Hematopoietic multipotent progenitor cell treated with erythropoietin and hydrocortisone succinate and interleukin-3 and kit ligand, for 8 days (in vitro differentiated cells): ENCODE data around the gene ESF1.

Experiments
- DNase-seq: peaks from one replicate; pipeline ENCODE4 v3.0.0-alpha.2; 2015

The ESF1 gene

DNA sequence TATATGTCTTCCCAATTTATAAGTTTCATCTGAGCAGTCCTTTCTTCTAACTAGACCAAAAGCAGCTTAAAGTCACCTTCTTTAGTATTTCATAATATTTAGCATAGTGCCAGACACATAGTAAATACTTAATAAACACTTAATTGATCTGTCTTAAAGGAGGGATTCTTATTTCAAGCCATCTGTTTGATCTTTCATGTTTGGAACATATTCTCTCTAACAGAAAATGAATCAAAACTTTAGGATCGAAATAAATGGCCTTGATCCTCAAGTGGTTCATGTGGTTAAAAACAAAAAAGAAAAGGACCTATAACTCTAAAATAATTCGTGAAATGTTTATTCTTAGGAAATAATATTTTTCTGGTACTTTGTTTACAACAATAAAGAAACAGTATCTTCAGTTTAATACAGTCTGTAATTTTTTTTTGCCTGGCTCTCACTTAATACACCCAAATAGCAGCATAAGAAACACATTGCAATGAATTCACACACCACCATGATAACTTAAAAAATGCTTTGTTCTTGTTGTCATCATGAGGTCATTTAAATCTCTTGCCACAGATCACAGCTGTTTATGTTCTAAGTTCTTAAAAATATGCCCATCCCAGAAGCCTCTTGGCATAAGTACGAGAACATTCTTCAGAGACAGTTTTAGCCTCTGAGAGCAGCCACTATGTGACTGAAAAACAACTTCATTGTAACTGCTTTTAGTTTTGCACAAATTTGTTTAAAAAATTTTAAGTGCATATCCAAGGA is 48.1 kb downstream of the ESF1 start:
- DNase-seq, result no peak

DNA sequence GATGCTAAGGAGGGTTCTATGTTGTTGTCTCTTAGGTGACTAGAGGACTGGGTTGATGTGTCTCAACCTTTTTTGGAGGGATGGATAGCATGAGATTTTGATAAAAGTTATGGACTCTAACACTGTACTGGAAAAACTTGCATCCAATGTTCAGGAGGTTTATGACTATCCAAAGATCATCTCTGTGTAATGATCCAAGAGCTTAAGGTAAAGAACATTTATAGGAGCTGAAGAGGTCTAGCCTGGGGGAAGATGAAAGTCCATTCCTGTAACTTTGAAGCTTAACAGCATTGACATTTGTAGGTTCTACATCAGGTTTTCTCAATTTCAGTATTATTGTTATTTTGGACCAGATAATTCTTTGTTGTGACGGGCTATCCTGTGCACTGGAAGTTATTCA is 48.9 kb downstream of the ESF1 start:
- DNase-seq, result no peak

DNA sequence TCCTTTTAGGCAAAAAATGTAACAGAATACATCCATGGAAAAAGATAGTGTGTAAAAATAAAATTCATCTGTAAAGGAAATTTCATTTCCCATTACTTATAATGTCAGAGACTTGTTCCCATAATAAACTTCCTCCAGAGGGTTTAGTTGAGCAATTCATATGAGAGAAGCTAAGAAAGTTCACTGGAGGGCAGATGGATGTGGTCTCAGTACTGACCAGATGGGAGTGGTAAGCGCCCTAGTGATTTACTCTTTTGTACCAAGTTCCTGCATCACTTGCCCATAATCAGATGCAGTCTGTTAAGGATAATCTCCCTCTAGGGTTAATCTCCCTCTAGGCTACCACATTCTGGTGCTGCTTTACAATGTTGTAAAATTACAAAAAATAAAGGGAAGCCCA is 61.7 kb downstream of the ESF1 start:
- DNase-seq, result no peak

DNA sequence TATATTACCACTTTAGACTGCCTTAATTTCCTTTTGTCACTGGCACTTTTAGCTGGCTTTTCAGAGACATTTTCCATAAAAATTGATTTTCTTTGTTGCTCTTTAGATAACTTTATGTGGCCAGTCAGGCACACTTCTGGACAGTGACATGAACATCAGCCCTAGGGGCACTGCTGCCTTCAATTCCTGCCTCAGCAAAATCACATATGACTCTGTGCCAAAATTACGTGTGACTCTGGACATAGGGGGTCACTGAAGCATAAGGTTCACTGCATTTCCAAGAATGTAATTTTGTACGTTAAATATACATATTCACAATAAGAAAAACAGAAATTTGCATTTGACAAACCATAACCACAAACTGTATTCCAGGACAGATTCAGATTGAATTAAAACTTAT is 66.5 kb downstream of the ESF1 start:
- no peak for DNase-seq

DNA sequence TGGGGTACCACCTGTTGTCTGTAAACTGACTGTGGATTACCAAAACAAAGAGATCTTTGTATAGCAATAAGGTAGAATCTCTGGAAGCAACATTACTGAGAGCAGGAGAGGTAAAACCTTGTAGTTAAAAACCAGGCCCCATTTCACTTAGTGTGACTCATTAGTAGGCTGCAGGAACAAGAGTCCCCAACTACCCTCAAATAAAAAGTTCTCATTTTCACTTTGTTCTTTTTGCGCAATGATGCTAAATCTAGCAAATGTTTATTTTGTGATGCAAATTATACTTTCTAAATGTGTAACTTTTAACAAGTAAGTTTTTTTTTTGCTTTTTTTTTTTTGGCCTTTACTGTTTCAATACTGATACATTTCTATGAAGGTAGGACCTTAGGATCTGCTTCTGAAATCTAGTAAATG is 67.1 kb downstream of the ESF1 start:
- DNase-seq, result no peak

DNA sequence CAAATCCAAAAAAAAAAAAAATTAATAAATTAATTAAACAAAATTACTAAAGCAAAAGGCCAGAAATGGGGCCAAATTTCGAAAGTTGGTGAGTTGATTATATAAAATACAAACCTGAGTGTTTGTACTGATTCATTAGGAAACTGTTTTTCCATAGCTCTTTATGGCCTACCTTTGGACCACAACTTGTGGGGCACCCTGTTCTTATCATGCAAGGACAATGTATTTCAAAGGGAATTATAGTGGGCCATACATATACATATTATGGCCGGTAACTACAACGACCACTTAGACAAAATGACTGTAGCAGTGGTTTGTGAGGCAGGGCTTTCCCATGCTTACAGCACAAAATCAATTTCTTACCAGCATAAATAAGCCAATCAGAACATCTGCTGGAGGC is 69.5 kb downstream of the ESF1 start:
- no peak for DNase-seq

DNA sequence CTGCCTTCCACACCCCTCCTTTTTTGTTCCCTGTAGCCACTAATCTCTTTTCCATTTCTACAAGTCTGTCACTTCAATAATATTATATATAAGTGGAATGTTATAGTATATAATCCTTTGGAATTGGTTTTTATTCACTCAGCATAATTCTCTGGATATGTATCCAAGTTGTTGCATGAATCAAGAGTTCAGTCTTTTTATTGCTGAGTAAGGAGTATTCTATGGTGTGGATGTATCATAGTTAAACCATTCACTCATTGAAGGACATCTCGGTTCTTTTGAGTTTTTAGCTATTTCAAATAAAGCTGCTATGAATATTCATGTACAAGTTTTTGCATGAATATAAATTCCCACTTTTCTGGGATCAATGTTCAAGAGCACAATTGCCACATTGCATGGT is 76.5 kb downstream of the ESF1 start:
- no peak for DNase-seq

DNA sequence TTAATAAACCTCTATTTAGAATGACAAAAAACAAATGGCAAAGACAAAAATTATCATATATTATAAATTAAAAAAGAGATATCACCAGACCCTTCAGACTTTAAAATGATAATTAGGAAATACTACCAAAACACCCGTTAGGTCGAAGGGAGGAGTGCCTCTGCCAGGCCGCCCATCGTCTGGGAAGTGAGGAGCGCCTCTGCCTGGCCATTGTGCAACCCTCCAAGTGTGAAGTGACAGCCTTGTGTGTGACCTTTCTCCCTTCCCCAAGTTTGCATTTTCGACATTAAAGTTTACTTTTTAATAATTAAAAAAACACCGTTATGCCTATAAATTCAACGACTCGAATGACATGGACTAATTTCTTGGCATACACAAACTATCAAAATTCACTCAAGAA is 81.5 kb downstream of the ESF1 start:
- DNase-seq, result no peak

DNA sequence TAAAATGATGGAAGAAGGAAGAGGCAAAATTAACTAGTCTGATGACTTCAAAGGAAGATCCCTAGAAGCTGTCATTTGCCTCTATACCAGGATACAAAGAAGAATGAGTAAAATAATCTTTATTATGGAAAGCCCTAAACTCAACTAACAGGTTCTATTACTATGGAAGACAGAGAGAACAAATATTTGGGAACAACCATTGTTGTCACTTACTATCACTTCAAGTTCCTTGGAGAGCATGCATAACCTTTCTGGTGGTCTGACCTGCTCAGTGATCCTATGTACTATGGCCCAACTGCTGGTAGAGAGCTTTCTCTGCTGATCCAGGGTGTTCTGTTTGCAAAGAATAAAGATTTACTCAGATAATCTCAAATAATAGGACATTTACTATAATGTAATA is 83.2 kb downstream of the ESF1 start:
- no peak for DNase-seq

DNA sequence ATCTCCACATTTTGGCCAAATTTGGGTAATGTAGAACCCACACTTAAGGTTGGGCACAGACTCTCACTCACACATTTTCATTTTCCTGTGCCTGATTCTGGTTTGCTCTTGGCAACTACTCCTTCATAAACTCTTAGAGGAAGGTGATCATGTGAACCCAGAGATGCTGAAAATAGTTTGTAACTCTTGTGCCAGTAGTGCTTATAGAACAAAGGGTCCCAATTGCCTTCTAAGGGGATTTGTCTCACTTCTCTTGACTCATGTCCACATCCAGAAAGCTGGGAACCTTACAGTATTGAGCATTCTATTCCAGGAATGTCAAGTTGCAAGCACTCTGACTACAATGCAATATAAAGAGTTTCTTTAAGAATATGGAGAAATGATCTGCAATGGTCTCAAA is 84.0 kb downstream of the ESF1 start:
- no peak for DNase-seq

DNA sequence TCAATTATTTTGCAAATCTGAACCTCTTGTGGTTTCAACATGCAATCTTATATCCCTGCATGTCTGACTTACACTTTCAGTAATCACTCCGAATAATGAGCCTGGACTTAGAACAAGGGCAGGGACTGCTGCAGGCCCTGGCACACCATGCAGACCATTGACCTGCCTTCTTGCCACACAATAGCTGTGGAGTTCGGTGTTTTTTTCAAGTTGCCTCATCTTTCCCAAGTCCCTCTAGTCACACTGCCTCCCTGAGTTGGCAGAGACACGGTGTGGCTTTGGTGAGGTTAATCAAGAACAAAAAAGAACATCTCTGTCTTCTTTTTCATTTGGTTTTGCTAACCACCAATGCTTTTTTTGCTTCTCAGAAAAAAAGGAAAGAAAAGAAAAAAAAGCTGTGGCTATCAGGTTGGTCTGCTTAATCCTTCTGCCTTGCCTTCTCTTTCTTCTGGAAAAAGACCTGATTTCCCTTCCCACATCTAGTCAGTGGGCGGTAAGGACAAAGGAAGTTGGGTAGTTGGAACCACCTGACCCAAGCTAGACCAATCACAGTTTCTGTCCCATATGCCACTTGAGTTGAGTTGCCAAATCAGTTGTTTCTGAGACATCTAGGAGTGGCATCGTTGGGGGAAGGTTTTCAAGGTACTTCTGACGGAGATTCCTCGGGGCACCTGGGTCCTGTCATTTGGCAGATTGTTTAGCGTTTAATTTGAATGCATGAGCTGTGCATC is 90.1 kb downstream of the ESF1 start:
- DNase-seq, result no peak

DNA sequence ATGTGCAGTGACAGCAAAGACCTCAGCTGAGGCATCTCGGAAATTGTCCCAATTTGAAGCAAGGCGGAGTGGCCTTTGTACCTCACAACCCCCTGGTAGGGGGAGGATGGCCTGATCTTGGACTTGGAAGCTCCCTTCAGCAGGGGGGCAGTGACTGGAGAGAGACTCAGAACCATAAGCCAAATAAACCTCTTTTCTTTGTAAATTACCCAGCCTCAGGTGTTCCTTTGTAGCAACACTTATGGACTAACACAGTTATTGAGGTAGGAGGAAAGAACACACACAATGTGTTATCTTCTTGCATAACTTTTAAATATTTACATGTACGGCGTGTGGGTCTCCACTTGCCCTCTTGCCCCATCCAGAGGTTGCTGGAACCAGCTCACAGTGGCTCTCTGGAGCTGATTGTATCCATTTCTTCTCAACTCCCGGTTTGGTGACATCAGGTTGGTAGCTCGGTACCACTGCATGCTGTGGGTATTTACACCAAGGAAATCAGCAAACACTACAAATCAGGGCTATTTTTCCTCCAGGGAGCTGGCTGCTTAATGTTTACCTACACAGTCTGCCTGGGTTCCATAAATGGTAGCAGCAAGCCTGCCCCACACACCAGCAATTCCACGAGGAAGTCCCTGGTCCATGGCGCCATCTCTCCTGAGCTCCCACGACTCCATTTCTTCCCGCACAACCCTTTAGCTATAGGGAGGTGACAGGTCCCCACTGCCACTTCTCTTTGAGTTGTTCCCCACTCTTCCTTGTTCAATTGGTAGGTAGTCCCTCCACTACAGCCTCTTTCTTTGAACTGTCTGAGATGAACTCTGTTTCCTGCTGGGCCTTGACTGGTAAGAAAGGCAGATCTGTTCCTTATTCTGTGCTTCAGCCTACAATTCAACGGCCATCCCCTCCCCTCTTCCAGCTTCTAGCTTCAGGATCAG is 91.7 kb downstream of the ESF1 start:
- DNase-seq, result no peak

DNA sequence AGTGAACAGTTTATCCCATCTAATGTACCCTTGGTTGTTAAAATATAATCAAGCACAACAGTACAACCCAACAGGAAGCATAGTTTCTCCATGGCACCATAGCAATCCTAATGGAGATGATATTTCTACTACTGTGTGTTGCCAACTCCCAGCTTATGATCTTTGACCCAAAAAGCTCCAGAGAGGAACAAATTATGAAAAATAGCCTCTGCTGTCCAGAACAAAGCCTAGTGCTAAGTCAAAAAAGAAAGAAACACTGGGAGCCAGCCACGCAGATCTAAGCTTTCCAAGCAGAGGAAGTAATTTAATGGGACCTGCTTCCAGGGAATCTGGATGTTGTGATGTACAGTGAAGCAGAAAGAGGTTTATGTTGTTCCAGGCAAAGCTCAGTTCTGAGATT is 93.8 kb downstream of the ESF1 start:
- no peak for DNase-seq

DNA sequence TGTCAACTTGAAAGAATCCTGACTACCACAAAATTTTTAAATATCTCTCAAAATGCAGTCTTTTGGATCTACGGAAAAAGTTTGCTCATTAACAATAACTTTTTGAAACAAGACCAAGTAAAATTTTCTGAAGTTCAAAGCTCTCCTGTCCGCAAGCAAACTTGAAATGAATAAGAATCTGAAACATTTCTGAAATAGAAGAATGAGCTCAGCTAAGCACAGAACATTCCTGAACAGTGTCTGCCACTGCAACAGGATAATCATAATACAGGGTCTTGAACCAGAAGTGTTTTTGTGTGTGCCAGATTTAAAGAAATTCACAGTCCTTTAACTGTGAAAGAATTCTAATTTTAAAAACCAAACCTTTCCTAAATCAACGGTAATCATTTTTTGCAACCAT is 96.9 kb downstream of the ESF1 start:
- DNase-seq, result no peak

DNA sequence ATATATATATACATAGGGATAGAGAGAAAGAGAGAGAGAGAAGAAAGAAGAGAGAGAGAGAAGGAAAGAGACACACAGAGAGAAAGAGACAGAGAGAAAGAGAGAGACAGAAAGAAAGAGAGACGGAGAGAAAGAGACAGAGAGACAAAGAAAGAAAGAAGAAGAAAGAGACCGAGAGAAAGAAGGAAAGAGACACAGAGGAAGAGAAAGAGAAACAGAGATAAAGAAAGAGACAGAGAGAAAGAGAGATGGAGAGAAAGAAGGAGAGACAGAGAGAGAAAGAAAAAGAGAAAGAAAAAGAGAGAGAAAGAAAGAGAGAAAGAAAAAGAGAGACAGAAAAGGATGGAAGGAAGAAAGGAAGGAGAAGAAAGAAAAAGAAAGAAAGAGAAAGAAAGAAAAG is 99.1 kb downstream of the ESF1 start:
- no peak for DNase-seq

DNA sequence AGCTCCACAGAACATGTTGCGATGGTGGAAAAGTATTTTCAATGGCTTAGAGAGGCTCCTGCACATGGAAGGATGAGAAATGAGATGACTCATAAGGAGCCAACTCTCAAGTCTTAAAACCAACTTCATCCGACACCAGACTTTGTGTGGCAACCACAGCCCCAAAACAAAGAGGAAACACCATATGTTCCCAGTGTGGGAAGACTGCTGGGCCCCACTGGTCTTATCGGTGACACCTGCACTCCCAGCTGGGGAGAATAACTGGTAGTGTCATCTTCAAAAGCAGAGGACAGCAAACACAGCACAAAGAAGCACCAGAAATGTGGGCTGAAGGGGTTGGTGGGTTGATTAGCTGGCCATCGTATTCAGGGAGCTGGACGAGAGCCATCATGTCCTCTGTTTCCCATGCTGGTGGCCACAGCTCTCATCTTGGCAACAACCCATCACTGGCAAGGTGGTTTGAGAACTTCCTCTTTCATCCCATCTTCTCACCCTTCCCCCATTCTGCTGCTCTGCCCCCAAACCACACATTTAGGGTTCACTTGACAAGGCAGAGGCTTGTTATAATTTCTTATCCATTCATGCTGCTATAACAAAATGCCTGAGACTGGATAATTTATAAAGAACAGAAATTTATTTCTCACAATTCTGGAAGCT is 100.0 kb downstream of the ESF1 start:
- peak; percentile 4 for DNase-seq

DNA sequence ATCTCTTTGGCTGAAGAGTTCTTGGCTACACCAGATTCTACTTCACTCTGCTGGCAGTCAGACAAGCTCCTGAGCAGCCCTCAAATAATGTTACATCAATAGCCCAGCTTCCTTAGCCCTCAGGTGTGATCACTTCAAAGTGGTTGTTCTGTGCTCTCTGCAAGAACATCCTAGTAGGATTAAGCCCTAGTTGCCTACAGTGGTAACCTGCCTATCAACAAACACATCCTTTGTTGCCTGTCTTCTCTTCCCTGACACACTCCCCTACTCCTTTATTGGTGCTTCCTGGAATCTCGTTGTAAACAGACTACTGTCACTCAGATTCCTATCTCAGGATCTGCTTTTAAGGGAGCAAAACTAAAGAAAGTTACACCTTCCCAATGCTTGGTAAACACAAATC is 100.9 kb downstream of the ESF1 start:
- DNase-seq, result no peak

DNA sequence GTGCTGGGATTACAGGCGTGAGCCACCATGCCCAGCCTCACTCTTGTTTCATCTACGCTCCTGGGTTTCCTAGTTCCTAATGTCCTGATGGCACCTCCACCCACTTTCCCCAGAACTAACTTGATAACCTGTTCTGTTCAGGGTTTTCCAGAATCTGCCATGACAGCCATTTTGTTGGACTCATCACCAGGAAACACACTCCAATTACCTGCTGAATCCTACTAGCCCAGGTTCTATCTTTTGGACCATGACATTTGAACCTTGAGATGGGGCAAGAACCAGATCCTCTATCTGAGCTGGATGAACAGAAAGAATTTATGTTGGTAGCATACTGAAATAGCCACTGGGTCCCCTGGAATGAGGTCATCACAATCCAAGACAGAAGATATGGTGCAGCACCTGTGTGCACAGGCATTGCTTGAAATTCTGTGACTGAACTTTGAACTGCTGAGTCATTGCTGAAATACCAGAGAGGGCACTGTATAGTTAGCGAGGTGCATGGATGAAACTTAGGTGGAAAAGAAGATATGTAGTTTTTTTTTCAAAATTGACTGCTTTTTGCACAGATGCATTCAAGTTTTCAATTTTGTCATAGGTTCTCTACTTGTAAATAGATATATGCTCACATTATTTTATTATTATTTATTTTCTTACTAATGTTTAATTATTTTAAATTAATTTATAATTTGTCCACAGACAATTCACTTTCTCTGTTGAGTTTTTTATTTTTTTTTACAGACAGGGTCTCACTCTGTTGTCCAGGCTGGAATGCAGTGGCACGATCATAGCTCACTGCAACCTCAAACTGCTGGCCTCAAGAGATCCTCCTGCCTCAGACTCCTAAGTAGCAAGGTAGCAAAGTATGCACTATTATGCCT is 103.2 kb downstream of the ESF1 start:
- no peak for DNase-seq

DNA sequence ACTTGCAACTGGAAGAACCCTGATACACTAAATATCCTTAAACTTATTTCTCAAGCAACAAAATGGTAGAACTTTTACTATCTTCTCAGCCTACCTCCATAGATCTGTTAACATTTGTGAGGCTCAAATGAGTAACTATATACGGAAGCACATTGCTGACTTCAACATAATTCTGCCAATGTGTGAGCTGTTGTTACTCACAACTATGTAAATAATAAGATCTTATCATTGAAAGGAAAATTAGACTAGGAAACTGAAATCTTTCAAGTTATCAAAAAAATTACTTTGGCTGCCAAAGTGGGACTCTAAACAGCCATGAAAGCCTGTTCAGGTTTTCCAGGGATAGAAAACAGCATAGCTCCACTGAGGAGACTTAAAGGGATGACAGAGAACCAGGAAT is 105.8 kb downstream of the ESF1 start:
- no peak for DNase-seq

DNA sequence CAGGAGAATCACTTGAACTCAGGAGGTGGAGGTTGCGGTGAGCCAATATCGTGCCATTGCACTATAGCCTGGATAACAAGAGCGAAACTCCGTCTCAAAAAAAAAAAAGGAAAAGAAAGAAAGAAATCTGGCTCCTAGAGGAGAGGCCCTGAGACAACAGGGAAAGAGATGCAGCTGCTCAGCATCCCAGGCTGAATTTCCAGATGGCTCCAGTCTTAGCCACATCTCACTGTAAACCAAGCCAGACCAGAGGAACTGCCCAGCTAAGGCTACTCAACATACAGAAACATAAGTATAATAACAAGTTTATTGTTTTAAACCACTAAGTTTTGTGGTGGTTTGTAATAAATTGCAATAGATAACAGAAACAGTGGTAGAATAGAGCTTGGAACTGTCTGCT is 107.5 kb downstream of the ESF1 start:
- no peak for DNase-seq

DNA sequence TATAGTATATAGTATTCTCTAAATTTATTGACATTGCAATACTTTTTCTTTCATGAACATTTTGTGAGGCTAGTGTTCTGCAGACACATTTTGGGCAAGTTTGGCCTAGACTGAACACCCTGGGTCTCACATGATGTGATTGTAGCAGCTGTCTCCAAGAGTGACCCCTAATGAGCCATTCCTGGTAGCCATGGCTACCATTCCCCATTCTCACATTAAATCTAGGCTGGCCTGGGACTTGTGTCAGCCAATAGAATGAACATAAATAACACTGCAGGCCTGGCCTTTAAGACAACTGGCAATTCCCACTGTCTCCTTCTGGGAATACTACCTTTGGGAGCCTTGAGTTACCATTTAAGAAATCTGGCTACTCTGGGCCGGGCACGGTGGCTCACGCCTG is 108.0 kb downstream of the ESF1 start:
- DNase-seq, result no peak

DNA sequence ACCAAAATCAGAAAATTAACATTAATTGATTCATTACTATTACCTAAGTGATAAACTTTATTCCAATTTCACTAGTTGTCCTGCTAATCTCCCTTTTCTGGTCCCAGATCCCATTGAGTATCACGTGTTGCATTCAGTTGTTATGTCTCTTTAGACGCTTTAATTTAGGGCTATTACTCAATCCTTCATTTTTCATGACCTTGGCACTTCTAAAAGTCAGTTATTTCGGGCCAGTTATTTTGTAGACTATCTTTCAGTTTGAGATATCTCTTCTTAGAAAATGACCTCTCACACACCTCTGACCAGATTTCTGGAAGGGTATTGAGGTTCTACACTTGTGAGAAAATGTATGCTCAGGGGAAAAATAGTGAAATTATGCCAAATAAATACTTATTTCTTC is 112.0 kb downstream of the ESF1 start:
- no peak for DNase-seq
